SK-N-DZ (cell line): Measurements from ENCODE around the gene ABI3.

Experiments
- DNase-seq: peaks from one replicate; pipeline ENCODE4 v3.0.0-alpha.2; 2015; ENCODE audit warnings: low spot score

The ABI3 gene

DNA sequence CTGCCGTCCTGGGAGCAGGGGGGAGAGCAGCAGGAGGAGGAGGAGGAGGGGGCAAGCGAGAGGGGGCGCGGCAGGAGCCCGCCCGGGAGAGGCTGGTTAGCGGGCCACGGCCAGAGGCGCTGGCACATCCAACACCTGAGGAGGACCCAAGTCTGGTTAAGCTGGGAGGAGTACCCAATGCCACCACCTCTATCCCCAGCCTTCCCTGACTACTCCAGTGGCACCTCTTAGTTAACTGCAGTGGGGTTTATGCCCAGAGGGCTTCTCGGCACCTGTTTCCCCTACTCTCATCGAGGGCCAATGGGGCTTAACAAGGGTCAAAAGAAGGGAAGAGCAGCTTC is 14.5 kb downstream of the ABI3 start:
- DNase-seq = no peak

DNA sequence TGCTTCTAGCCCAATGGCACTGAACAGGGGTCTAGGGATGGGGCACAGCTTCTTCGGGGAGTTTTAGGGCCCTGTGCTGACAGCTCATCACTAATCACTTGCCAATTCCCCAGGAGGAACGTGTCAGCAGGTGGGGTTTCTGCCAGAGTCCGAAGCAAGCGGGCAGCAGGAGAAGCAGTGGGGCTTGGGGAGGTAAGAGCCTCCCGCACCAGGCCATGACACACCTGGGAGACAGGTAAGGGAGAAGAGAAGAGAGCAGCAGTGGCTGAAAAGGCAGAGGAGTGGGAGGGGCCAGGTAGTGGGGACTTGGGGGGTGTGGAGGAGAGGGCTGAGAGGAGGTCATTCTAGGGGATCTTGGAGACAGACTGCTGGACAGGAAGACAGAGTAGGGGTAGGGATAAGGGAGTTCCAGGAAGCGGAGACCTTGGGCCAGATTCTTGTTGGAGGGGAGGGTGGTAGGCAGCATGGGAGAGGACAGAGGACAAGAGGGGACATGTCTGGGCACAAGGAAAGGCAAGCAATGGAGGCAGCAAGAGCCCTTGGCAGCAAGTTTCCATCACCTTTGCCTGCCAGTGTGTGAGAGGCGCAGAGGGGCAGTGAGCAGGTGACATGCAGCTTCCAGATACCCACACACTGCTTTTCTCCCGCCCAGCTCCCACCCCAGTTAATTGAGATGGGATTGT is 15.2 kb downstream of the ABI3 start:
- DNase-seq = no peak

- no peak for DNase-seq
Measured at GRCh38 chr17:49226771-49227435, 16.4 kb downstream of the ABI3 start.

GRCh38 chr17:49227436-49228261 is 17.1 kb downstream of the ABI3 start:
- DNase-seq = peak; percentile 79

DNA sequence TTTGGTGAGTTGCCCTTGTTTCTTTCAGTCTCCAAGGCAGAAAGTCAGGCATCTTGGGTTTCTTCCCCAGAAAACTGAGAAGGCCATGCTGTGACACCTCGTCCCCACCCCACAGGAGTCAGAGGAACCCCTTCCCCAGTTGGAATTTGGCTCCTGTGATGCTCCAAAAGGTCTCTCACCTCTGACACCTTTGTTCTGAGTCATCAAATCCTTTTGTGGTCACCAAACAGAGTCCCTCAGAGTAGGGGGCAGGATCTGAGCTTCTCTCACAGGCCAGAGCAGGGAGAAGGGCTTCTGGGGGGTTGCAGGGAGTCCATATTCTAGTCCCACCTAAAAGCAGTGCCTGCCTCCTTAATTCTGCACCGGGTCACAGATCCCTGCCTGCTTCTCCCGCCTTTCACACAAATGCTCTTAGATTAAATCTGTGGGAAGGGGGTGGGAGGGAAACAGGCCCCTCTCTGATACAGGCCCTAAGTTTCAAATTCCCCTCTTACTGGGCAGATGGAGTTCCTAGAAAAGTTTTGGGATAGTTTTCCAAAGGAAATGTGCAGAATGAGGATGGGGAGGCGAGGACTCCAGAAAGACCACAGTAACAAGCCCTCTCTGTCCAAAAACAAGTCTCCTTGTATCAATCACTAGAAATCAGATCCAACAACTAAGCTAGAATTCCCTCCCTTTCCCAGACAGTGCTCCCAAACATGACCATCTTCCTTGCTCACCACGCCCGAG is 18.7 kb downstream of the ABI3 start:
- DNase-seq = no peak

DNA sequence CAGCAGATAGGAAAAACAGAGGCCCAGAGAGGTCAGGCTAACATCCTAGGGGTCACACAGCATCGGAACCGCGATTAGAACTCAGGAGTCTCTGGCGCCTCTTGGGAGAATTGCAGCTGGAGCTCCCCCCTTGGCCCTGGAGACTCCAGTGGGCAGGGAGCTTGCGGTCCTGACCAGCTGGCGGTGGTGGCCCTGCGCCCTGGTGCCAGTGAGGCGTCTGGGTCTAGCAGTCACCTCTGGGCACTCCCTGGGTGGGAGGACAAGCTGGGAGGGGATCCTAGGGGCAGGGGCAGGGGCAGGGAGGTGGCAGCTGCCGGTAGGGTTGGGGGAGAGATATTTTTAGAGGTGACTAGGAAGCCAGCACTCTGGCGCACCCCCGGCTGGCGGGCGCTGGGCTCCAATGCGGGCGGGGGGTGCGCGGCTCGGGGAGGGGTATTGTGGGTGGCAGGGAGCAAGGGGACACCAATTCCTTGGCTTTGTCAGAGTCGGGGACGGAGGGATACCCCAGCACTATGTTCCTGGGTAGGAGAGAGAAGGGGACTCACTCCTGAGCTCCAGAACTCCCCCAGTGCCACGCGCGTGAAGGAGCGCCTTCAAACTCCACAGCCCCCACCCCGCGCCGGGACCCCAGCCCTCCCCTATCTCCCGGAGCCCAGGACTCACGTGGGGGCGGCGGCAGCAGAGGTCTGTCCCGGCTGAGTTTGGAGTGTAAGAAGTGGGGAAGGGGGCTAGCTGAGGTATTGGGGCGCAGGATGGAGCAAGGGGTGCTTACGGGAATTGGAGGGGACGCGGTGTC is 19.5 kb downstream of the ABI3 start:
- DNase-seq = no peak

DNA sequence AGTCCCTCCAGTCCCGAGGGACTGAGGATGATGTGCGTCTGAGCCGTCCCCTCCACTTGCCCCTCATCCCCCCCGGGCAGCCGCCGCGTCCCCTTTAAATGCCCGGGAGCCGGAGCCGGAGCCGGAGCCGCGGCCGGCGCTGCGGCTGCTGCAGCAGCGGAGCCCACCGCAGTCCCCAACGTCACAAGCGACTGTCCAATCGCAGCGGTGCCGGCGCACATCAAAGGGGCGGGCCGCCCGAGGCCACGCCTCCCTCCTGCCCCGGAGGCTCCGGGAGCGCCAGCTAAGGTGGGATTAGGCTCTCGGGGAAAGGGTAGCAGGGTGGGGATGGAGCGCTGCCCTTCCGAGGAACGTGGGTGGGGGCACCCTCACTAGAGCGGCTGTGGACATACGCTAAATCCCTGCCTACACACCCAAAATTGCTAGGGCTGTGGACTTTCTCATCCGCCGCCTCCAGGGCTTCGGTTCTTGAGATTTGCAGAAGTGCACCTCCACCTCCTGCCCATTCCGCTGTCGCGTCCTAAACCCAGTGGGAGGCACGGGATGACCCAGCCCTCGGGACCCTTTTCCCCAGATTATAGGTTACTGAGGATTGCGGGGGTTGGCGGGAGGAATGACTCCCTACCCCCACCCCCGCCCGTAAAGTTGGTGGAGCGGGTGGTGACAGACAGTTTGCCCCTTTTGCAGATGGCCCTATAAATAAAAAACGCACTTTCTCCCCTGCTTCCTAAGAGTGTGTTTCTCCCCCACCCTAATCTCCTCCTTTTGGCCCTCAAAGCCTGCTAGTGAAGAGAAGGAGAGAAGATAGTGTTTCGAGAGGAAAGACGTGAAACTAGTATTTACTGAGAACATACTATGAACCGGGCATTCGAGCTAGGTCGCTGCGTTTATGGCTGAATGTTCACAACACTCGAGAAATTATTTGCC is 20.4 kb downstream of the ABI3 start, which contains the start of gene PHOSPHO1:
PHOSPHO1 (minus strand) TSS at position 152 of the 927 bp plus-strand sequence. CDS start 4,096 bp downstream, outside the sequence.
- peak; percentile 85 for DNase-seq

- DNase-seq = no peak
Measured at GRCh38 chr17:49231563-49231894, 21.0 kb downstream of the ABI3 start.

DNA sequence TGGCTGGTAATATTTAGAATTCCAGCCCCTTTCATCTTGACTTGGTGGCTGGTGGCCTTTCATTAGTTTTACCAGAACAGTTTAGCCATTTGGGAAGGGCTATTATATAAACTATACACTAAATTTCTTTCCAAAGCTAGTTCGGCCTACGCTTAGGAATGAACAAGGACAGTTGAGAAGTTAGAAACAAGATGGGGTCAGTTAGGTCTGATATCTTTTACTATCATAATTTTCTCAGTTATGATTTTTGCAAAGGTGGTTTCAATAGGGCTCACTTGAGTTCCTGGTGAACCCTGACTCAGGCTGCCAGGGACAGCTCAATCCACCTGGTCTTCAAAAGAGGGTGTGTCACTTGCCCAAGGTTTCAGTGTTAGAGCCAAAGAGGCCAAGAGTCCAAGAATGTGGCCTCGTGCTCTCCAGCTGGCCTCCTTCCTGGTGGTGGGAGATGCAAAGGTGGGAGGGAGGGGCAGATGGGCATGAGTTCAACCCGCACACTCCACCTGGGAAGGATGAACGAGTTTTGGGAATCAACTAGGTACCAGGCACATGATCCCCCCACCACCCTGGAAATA is 24.1 kb downstream of the ABI3 start:
- no peak for DNase-seq

GRCh38 chr17:49235896-49236295 is 25.4 kb downstream of the ABI3 start:
- DNase-seq = no peak

DNA sequence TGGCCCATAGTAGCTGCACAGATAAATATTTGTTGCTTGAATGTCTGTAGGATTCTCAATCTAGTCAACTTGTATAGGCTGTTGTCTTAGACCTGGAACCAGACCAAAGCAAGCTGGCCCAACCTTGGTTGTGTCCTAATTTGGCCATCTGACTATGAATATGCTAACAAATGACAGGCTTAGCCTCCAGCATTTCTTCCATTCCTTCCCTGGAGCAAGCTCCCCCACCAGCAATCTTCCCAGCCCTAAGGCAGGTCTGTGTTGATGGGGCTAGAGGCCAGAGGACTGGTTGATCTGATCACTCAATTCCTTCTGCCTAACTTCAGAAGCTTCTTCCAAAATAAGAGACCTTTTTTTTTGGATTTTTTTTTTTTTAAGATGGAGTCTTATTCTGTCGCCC is 29.5 kb downstream of the ABI3 start:
- no peak for DNase-seq

GRCh38 chr17:49240619-49241018 is 30.1 kb downstream of the ABI3 start:
- no peak for DNase-seq

GRCh38 chr17:49241040-49241439 is 30.5 kb downstream of the ABI3 start:
- DNase-seq = no peak

DNA sequence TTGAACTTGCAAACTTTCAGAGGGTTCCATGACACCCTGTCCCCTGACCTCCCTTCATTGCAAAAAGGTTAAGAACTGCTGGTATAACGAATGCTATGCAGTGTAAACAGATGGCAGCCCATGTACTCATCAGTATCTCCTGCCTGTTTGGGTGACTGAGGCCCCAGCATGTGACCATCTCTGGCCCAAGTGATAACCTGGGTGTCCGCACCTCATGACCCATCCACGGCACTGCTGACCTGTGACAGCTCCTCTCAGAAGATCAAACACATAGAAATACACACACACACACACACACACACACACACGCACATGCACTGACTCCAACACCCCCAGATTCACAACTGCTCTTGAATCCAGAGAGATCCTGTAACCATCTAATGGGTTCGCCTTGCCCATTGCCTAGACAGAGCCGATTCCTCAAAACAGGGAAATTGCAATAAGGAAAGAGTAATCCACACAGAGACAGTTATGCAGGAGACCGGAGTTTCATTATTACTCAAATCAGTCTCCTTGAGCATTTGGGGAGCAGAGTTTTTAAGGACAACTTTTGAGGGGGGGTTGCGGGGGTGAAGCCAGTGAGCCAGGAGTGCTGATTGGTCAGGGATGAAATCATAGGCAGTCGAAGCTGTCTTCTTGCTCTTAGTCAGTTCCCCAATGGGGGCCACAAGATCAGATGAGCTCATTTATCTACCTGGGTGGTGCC is 31.3 kb downstream of the ABI3 start:
- no peak for DNase-seq

GRCh38 chr17:49242813-49243212 is 32.3 kb downstream of the ABI3 start:
- DNase-seq = no peak

- no peak for DNase-seq
Measured at GRCh38 chr17:49244839-49245238, 34.3 kb downstream of the ABI3 start.

- no peak for DNase-seq
Measured at GRCh38 chr17:49247944-49248343, 37.4 kb downstream of the ABI3 start.

GRCh38 chr17:49249292-49249794 is 38.8 kb downstream of the ABI3 start:
- no peak for DNase-seq
